Colonic mucosa (tissue), 4 donors: ENCODE measurements around the gene FBXO44. TPM values are rescaled to one million over a fixed set of nuclear protein-coding genes. Genes with fewer than 3 reads are reported as not detected.

ENCODE experiments used
- DNase-seq: peaks from one replicate; pipeline ENCODE4 v3.0.0-alpha.2; 2020
- H3K27ac ChIP-seq: fragments of 200-600 bp; one replicate; pipeline ENCODE4 v1.8.0; 2021
- H3K27me3 ChIP-seq: fragments of 200-600 bp; one replicate; pipeline ENCODE4 v1.8.0; 2021
- H3K36me3 ChIP-seq: fragments of 200-600 bp; one replicate; pipeline ENCODE4 v1.8.0; 2021
- H3K4me1 ChIP-seq: fragments of 200-600 bp; one replicate; pipeline ENCODE4 v1.8.0; 2021; ENCODE audit warnings: mild to moderate bottlenecking
- H3K4me3 ChIP-seq: fragments of 200-600 bp; one replicate; pipeline ENCODE4 v1.8.0; 2021
- H3K9ac ChIP-seq, 2 donors: one replicate each; pipeline ENCODE4 v1.7.0; 2013; ENCODE audit warnings: control low read depth in 2 of 2, low read depth in 2 of 2, low read length in 2 of 2
- H3K9me3 ChIP-seq: fragments of 200-600 bp; one replicate; pipeline ENCODE4 v1.8.0; 2021
- CTCF ChIP-seq: fragments of 200-600 bp; IDR thresholded peaks from one replicate; pipeline ENCODE4 v1.8.0; 2022; ENCODE audit warnings: antibody characterized with exemption, mild to moderate bottlenecking
- intact Hi-C: fragments of 100-400 bp; cut with DNase I; formaldehyde crosslinking; loops from one replicate; pipeline ENCODE4 v1.14.1; 2022
- total RNA-seq, 2 donors: library from RNA; stranded (reverse); fragmentation: NEBNext Ultra II Directional in 1 of 2; extraction: Animal tissue kit (Norgen Biotek cat#: 25700) in 1 of 2; gene quantifications; one replicate each; pipeline ENCODE4 v1.2.1, GENCODE V29; 2021
- donor health status: healthy.
- donor health status: DM: no; HTN: no; CAD: no.
- donor health status: DM: no; HTN: no; CAD: no.

FBXO44 gene
- total RNA-seq, 2 donors from 2014 or later: 5.3 to 7.5 TPM

- Histone ChIP-seq H3K4me1 (no peaks in the 10 kb centered on the region), H3K9me3 (no peaks in the 10 kb centered on the region), H3K27me3 (no peaks in the 10 kb centered on the region), H3K9ac (no peak overlapping the region), H3K36me3 (no peaks in the 10 kb centered on the region), H3K4me3 (no peak overlapping the region), H3K27ac (no peak overlapping the region)
- intact Hi-C loops: no loop called here
- no peak for DNase-seq
- TF ChIP-seq CTCF: no peak
Observed at GRCh38 chr1:11620924-11621323, 33.8 kb upstream of the FBXO44 start.

DNA sequence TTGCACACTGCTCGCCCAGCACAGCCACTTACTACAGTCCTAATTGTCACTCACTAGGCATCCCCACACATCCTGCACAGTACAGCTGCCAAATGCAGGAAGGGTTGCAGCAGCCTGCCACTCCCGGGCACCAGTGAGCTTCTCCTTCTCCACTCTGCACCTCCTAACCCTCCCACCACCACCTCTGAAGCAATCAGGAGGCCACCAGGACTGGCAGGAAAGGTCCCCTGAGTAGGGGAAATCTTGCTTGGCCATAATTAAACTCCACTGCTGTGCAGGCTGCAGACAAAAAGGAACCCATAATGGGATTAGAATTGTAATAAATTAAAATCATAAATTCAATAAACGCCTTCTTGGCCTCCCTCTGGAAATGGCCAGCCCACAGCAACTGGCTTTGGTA lies 32.3 kb upstream of the FBXO44 start:
- no peak for TF ChIP-seq CTCF
- no peak overlapping the region for H3K4me3 ChIP-seq
- DNase-seq: no peak
- no peaks in the 10 kb centered on the region for H3K27me3 ChIP-seq
- no peak overlapping the region for H3K9ac ChIP-seq
- H3K9me3 ChIP-seq: no peaks in the 10 kb centered on the region
- H3K36me3 ChIP-seq: no peaks in the 10 kb centered on the region
- no peaks in the 10 kb centered on the region for H3K4me1 ChIP-seq
- H3K27ac ChIP-seq: no peak overlapping the region
- intact Hi-C loops: no loop called here

- Histone ChIP-seq H3K9ac (no peak overlapping the region), H3K27me3 (no peaks in the 10 kb centered on the region), H3K4me1 (no peaks in the 10 kb centered on the region), H3K36me3 (no peaks in the 10 kb centered on the region), H3K4me3 (no peak overlapping the region), H3K27ac (no peak overlapping the region), H3K9me3 (no peaks in the 10 kb centered on the region)
- DNase-seq: no peak
- intact Hi-C loops: no loop called here
- no peak for TF ChIP-seq CTCF
Observed at GRCh38 chr1:11623702-11624101, 31.0 kb upstream of the FBXO44 start.

DNA sequence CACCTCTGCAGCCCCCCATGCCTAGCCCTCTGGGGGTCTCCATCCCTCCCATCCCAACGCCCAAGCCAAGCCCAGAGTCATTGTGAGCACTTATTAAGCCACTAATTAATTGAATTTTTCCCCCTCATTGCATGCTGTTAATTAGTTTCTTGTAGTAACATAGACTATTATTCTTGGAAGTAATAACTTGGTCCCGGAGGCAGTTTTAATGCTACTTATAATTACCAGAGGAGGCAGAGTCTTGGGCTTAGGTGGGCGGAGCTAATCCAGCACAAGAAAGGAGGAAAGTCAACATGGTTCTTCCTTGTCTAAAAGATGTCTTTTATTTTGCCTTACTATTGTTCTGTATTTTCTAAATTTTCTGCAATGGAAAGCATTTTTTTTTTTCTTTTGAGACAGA lies 28.1 kb upstream of the FBXO44 start:
- DNase-seq: no peak
- H3K9ac ChIP-seq: no peak overlapping the region

DNA sequence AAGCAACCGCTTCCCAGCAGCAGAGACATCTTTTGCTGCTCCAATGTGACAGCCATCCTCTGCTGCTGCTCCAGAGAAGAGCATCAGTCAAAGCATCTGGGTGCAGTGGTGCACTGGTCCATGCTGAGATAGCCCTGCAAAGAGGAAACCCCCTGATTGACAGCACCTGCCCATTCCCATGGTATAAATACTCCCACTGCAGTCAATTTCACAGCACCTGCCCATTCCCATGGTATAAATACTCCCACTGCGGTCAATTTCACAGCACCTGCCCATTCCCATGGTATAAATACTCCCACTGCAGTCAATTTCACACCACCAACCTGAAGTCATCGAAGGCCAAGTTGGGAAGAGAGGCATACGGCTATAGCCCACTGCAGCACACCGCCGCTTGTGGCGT lies 25.9 kb upstream of the FBXO44 start:
- Histone ChIP-seq H3K36me3 (no peaks in the 10 kb centered on the region), H3K27ac (no peak overlapping the region), H3K4me1 (no peaks in the 10 kb centered on the region), H3K27me3 (no peaks in the 10 kb centered on the region), H3K9me3 (no peaks in the 10 kb centered on the region), H3K4me3 (no peak overlapping the region), H3K9ac (no peak overlapping the region)
- intact Hi-C loops: no loop called here
- no peak for TF ChIP-seq CTCF
- no peak for DNase-seq

More for the DNA sequence above, 28.1 kb upstream of the FBXO44 start:
- Histone ChIP-seq H3K36me3 (no peaks in the 10 kb centered on the region), H3K27ac (no peak overlapping the region), H3K27me3 (no peaks in the 10 kb centered on the region), H3K9me3 (no peaks in the 10 kb centered on the region), H3K4me3 (no peak overlapping the region), H3K4me1 (no peaks in the 10 kb centered on the region)
- TF ChIP-seq CTCF: no peak
- intact Hi-C loops: no loop called here
